ENCODE measurements around the gene TSFM. TPM values are rescaled to one million over a fixed set of nuclear protein-coding genes. Genes with fewer than 3 reads are reported as not detected.

TSFM gene
- total RNA-seq, 2 experiments from 2014 or later = 46.3 to 47.3 TPM

GRCh38 chr12:57835366-57836288 is 53.0 kb downstream of the TSFM start:
- Mint-ChIP-seq H3K27ac (peak overlapping the region; percentile 91), H3K4me3 (peak overlapping the region; percentile 62), H3K27me3 (no peaks in the 10 kb centered on the region), H3K36me3 (ENCODE audit: low read depth) (no peaks in the 10 kb centered on the region), H3K4me1 (ENCODE audit: low read depth) (peaks cover 84% of the 10 kb centered on the region), H3K9me3 (no peaks in the 10 kb centered on the region)
- ChIA-PET CTCF (interaction anchor here (0.7 to 8.2 kb wide), 9 partner anchors 10 to 79 kb away, joined by 3 to 96 read pairs (median 5); partner anchors contain the start of gene CTDSP2), POLR2A (interaction anchor here (0.9 to 8.5 kb wide), 5 partner anchors 10 to 68 kb away, joined by 4 to 84 read pairs (median 10); partner anchors contain the start of genes CTDSP2 and TSFM)
- DNase-seq (no peak), ATAC-seq (no peak)
- intact Hi-C loops (cut with micrococcal nuclease) = no loop called here
- TF ChIP-seq CTCF (IDR thresholded peaks at IDR 0.05) = no peak

GRCh38 chr12:57836442-57837375 is 54.1 kb downstream of the TSFM start:
- no peak for TF ChIP-seq CTCF (IDR thresholded peaks at IDR 0.05)
- intact Hi-C loops (cut with micrococcal nuclease) = no loop called here
- no peaks in the 10 kb centered on the region for H3K36me3 Mint-ChIP-seq (ENCODE audit: low read depth)
- peak overlapping the region; percentile 91 for H3K27ac Mint-ChIP-seq
- CTCF ChIA-PET = interaction anchor here (0.7 to 8.2 kb wide), 8 partner anchors 9 to 71 kb away, joined by 3 to 96 read pairs (median 7); partner anchors contain the start of gene CTDSP2
- DNase-seq (peak; percentile 79), ATAC-seq (peak; percentile 70)
- POLR2A ChIA-PET = interaction anchor here (1.0 to 8.5 kb wide), 6 partner anchors 9 to 67 kb away, joined by 3 to 84 read pairs (median 10); partner anchors contain the start of genes CTDSP2 and TSFM
- H3K4me1 Mint-ChIP-seq (ENCODE audit: low read depth) = peaks cover 90% of the 10 kb centered on the region
- H3K4me3 Mint-ChIP-seq = peak overlapping the region; percentile 62
- H3K27me3 Mint-ChIP-seq = no peaks in the 10 kb centered on the region
- no peaks in the 10 kb centered on the region for H3K9me3 Mint-ChIP-seq

GRCh38 chr12:57837864-57838562 is 55.4 kb downstream of the TSFM start:
- POLR2A ChIA-PET = interaction anchor here (1.1 to 8.5 kb wide), 6 partner anchors 8 to 65 kb away, joined by 3 to 84 read pairs (median 4); partner anchors contain the start of gene CTDSP2
- no peak for TF ChIP-seq CTCF (IDR thresholded peaks at IDR 0.05)
- intact Hi-C loops (cut with micrococcal nuclease) = no loop called here
- Mint-ChIP-seq H3K4me3 (peak overlapping the region; percentile 42), H3K4me1 (ENCODE audit: low read depth) (peaks cover 92% of the 10 kb centered on the region), H3K9me3 (no peaks in the 10 kb centered on the region), H3K27me3 (no peaks in the 10 kb centered on the region), H3K36me3 (ENCODE audit: low read depth) (no peaks in the 10 kb centered on the region), H3K27ac (peak overlapping the region; percentile 85)
- ATAC-seq (peak; percentile 43), DNase-seq (peak; percentile 37)
- CTCF ChIA-PET = interaction anchor here (1.2 to 8.2 kb wide), 5 partner anchors 55 to 81 kb away, joined by 3 to 96 read pairs (median 5); partner anchors contain the start of gene TSFM

GRCh38 chr12:57838594-57839302 is 56.2 kb downstream of the TSFM start:
- Mint-ChIP-seq H3K27ac (peak overlapping the region; percentile 85), H3K27me3 (no peaks in the 10 kb centered on the region), H3K4me3 (peak overlapping the region; percentile 42), H3K9me3 (no peaks in the 10 kb centered on the region), H3K4me1 (ENCODE audit: low read depth) (peaks cover 92% of the 10 kb centered on the region), H3K36me3 (ENCODE audit: low read depth) (no peaks in the 10 kb centered on the region)
- ATAC-seq (peak; percentile 49), DNase-seq (peak; percentile 63)
- ChIA-PET CTCF (interaction anchor here (1.0 to 8.2 kb wide), 6 partner anchors 27 to 82 kb away, joined by 3 to 96 read pairs (median 4); partner anchors contain the start of gene TSFM), POLR2A (interaction anchor here (1.1 to 8.5 kb wide), 5 partner anchors 7 to 64 kb away, joined by 3 to 84 read pairs (median 5); partner anchors contain the start of gene CTDSP2)
- intact Hi-C loops (cut with micrococcal nuclease) = no loop called here
- TF ChIP-seq CTCF (IDR thresholded peaks at IDR 0.05) = no peak
